Measurements from ENCODE around the gene CBLL2.

The CBLL2 gene, protein sequence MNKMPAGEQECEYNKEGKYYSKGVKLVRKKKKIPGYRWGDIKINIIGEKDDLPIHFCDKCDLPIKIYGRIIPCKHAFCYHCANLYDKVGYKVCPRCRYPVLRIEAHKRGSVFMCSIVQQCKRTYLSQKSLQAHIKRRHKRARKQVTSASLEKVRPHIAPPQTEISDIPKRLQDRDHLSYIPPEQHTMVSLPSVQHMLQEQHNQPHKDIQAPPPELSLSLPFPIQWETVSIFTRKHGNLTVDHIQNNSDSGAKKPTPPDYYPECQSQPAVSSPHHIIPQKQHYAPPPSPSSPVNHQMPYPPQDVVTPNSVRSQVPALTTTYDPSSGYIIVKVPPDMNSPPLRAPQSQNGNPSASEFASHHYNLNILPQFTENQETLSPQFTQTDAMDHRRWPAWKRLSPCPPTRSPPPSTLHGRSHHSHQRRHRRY
- 0 reads per million in 3 donors for total RNA-seq

- DNase-seq, result no peak
- H3K9me3 ChIP-seq (ENCODE audit: control insufficient read depth, low read length), result no peaks in the 10 kb centered on the region
- H3K4me3 ChIP-seq (ENCODE audit: insufficient read depth, low read depth, low read length, poor library complexity, severe bottlenecking), result no peak within 1 kb of the TSS
- no peaks in the 10 kb centered on the region for H3K27me3 ChIP-seq (replicated peaks; ENCODE audit: control insufficient read depth, insufficient read depth, low read length, poor library complexity, severe bottlenecking)
- no peaks in the 10 kb centered on the region for H3K36me3 ChIP-seq (ENCODE audit: control insufficient read depth, insufficient read depth, low read length)
- no peak within 1 kb of the TSS for H3K27ac ChIP-seq (ENCODE audit: insufficient read depth, low read length, poor library complexity, severe bottlenecking)
- H3K4me1 ChIP-seq (ENCODE audit: control insufficient read depth, insufficient read depth, low read length, poor library complexity, severe bottlenecking), result no peaks in the 10 kb centered on the region
These were observed at the start of gene CBLL2 for GRCh38 chrX:22272613-22273012. CBLL2 (plus strand) TSS chrX:22272913; CDS start chrX:22272992, 79 bp downstream.

- no peak overlapping the region for H3K4me3 ChIP-seq (ENCODE audit: insufficient read depth, low read depth, low read length, poor library complexity, severe bottlenecking)
- H3K27ac ChIP-seq (ENCODE audit: insufficient read depth, low read length, poor library complexity, severe bottlenecking), result no peak overlapping the region
- no peaks in the 10 kb centered on the region for H3K9me3 ChIP-seq (ENCODE audit: control insufficient read depth, low read length)
- H3K27me3 ChIP-seq (replicated peaks; ENCODE audit: control insufficient read depth, insufficient read depth, low read length, poor library complexity, severe bottlenecking), result no peaks in the 10 kb centered on the region
- DNase-seq, result no peak
- no peaks in the 10 kb centered on the region for H3K36me3 ChIP-seq (ENCODE audit: control insufficient read depth, insufficient read depth, low read length)
- H3K4me1 ChIP-seq (ENCODE audit: control insufficient read depth, insufficient read depth, low read length, poor library complexity, severe bottlenecking), result no peaks in the 10 kb centered on the region
These were observed 38.3 kb upstream of the CBLL2 start for GRCh38 chrX:22234380-22234779.

DNA sequence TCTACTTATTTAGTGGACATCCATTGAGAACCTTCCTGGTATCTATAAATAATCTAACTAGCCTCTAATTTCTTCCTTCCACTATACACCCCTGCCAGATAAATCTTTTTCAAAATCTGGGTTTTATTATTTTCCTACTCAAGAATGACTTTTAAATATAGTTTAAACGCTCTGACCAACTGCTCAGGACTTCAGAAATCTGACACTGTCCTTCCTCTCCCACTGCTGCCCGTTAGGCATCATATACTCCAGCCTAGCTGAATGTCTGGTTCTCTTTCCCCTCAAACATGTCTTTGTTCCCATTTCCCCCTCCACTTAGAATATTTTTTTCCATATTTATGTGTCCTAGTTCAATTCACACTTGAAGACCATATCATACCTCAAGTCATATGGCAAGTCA, 35.2 kb upstream of the CBLL2 start:
- no peak for DNase-seq
- H3K27me3 ChIP-seq (replicated peaks; ENCODE audit: control insufficient read depth, insufficient read depth, low read length, poor library complexity, severe bottlenecking), result no peaks in the 10 kb centered on the region
- no peaks in the 10 kb centered on the region for H3K36me3 ChIP-seq (ENCODE audit: control insufficient read depth, insufficient read depth, low read length)
- H3K4me3 ChIP-seq (ENCODE audit: insufficient read depth, low read depth, low read length, poor library complexity, severe bottlenecking), result no peak overlapping the region
- no peaks in the 10 kb centered on the region for H3K9me3 ChIP-seq (ENCODE audit: control insufficient read depth, low read length)
- no peaks in the 10 kb centered on the region for H3K4me1 ChIP-seq (ENCODE audit: control insufficient read depth, insufficient read depth, low read length, poor library complexity, severe bottlenecking)
- no peak overlapping the region for H3K27ac ChIP-seq (ENCODE audit: insufficient read depth, low read length, poor library complexity, severe bottlenecking)

DNA sequence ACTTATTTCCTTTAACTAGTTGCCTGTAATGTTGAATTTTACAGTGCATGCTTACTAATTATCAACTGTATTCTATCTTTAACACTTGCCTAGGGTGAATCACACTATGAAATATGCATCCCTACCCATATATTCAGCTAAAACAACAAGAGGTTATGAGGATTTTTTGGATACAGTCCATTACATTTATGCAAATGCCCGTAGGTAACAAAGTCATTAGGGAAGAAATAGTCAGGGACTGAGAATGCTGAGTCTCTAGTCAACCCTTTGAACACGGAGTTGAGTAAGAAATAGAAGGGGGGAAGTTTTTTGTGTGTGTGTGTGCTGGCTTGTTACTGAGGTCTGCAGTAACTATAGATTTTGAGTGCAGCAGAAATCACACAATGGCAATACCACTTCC, 26.1 kb upstream of the CBLL2 start:
- Histone ChIP-seq H3K9me3 (ENCODE audit: control insufficient read depth, low read length) (no peaks in the 10 kb centered on the region), H3K27me3 (replicated peaks; ENCODE audit: control insufficient read depth, insufficient read depth, low read length, poor library complexity, severe bottlenecking) (no peaks in the 10 kb centered on the region), H3K4me1 (ENCODE audit: control insufficient read depth, insufficient read depth, low read length, poor library complexity, severe bottlenecking) (no peaks in the 10 kb centered on the region), H3K36me3 (ENCODE audit: control insufficient read depth, insufficient read depth, low read length) (no peaks in the 10 kb centered on the region), H3K4me3 (ENCODE audit: insufficient read depth, low read depth, low read length, poor library complexity, severe bottlenecking) (no peak overlapping the region), H3K27ac (ENCODE audit: insufficient read depth, low read length, poor library complexity, severe bottlenecking) (no peak overlapping the region)
- DNase-seq, result no peak

GRCh38 chrX:22247169-22247568, 25.5 kb upstream of the CBLL2 start:
- H3K36me3 ChIP-seq (ENCODE audit: control insufficient read depth, insufficient read depth, low read length), result no peaks in the 10 kb centered on the region
- H3K4me3 ChIP-seq (ENCODE audit: insufficient read depth, low read depth, low read length, poor library complexity, severe bottlenecking), result no peak overlapping the region
- H3K4me1 ChIP-seq (ENCODE audit: control insufficient read depth, insufficient read depth, low read length, poor library complexity, severe bottlenecking), result no peaks in the 10 kb centered on the region
- H3K27ac ChIP-seq (ENCODE audit: insufficient read depth, low read length, poor library complexity, severe bottlenecking), result no peak overlapping the region
- no peaks in the 10 kb centered on the region for H3K27me3 ChIP-seq (replicated peaks; ENCODE audit: control insufficient read depth, insufficient read depth, low read length, poor library complexity, severe bottlenecking)
- DNase-seq, result no peak
- H3K9me3 ChIP-seq (ENCODE audit: control insufficient read depth, low read length), result no peaks in the 10 kb centered on the region

GRCh38 chrX:22248401-22248800, 24.3 kb upstream of the CBLL2 start:
- Histone ChIP-seq H3K27ac (ENCODE audit: insufficient read depth, low read length, poor library complexity, severe bottlenecking) (no peak overlapping the region), H3K36me3 (ENCODE audit: control insufficient read depth, insufficient read depth, low read length) (no peaks in the 10 kb centered on the region), H3K27me3 (replicated peaks; ENCODE audit: control insufficient read depth, insufficient read depth, low read length, poor library complexity, severe bottlenecking) (no peaks in the 10 kb centered on the region), H3K9me3 (ENCODE audit: control insufficient read depth, low read length) (no peaks in the 10 kb centered on the region), H3K4me3 (ENCODE audit: insufficient read depth, low read depth, low read length, poor library complexity, severe bottlenecking) (no peak overlapping the region), H3K4me1 (ENCODE audit: control insufficient read depth, insufficient read depth, low read length, poor library complexity, severe bottlenecking) (no peaks in the 10 kb centered on the region)
- no peak for DNase-seq

GRCh38 chrX:22249371-22249770, 23.3 kb upstream of the CBLL2 start:
- Histone ChIP-seq H3K27ac (ENCODE audit: insufficient read depth, low read length, poor library complexity, severe bottlenecking) (no peak overlapping the region), H3K27me3 (replicated peaks; ENCODE audit: control insufficient read depth, insufficient read depth, low read length, poor library complexity, severe bottlenecking) (no peaks in the 10 kb centered on the region), H3K36me3 (ENCODE audit: control insufficient read depth, insufficient read depth, low read length) (no peaks in the 10 kb centered on the region), H3K4me1 (ENCODE audit: control insufficient read depth, insufficient read depth, low read length, poor library complexity, severe bottlenecking) (no peaks in the 10 kb centered on the region), H3K4me3 (ENCODE audit: insufficient read depth, low read depth, low read length, poor library complexity, severe bottlenecking) (no peak overlapping the region), H3K9me3 (ENCODE audit: control insufficient read depth, low read length) (no peaks in the 10 kb centered on the region)
- DNase-seq, result no peak

- no peak overlapping the region for H3K27ac ChIP-seq (ENCODE audit: insufficient read depth, low read length, poor library complexity, severe bottlenecking)
- DNase-seq, result no peak
These were observed 4.0 kb upstream of the CBLL2 start for GRCh38 chrX:22268706-22269105.

GRCh38 chrX:22273714-22274317, 1.1 kb downstream of the CBLL2 start:
- Histone ChIP-seq H3K27ac (ENCODE audit: insufficient read depth, low read length, poor library complexity, severe bottlenecking) (no peak overlapping the region), H3K4me1 (ENCODE audit: control insufficient read depth, insufficient read depth, low read length, poor library complexity, severe bottlenecking) (no peaks in the 10 kb centered on the region), H3K27me3 (replicated peaks; ENCODE audit: control insufficient read depth, insufficient read depth, low read length, poor library complexity, severe bottlenecking) (no peaks in the 10 kb centered on the region), H3K9me3 (ENCODE audit: control insufficient read depth, low read length) (no peaks in the 10 kb centered on the region), H3K4me3 (ENCODE audit: insufficient read depth, low read depth, low read length, poor library complexity, severe bottlenecking) (no peak overlapping the region), H3K36me3 (ENCODE audit: control insufficient read depth, insufficient read depth, low read length) (no peaks in the 10 kb centered on the region)
- no peak for DNase-seq

More at GRCh38 chrX:22268706-22269105, 4.0 kb upstream of the CBLL2 start:
- Histone ChIP-seq H3K27me3 (replicated peaks; ENCODE audit: control insufficient read depth, insufficient read depth, low read length, poor library complexity, severe bottlenecking) (no peaks in the 10 kb centered on the region), H3K36me3 (ENCODE audit: control insufficient read depth, insufficient read depth, low read length) (no peaks in the 10 kb centered on the region), H3K4me3 (ENCODE audit: insufficient read depth, low read depth, low read length, poor library complexity, severe bottlenecking) (no peak overlapping the region), H3K4me1 (ENCODE audit: control insufficient read depth, insufficient read depth, low read length, poor library complexity, severe bottlenecking) (no peaks in the 10 kb centered on the region), H3K9me3 (ENCODE audit: control insufficient read depth, low read length) (no peaks in the 10 kb centered on the region)

DNA sequence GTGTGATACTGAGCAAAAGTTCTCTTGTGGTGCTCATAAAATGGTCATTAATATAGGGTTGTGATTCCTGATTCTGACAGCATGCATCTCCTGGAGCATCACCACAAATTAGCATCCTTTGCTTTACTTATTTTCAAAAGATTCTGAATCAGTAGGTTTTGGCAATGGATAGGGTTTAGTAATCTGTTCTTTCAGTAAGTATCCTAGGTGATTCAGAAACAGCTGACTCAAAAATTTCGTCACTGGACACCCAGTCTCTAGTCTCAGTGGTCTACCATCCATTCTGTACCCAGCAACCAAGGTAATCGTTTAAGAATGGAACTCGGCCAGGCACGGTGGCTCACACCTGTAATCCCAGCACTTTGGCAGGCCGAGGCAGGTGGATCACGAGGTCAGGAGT, 4.1 kb downstream of the CBLL2 start:
- DNase-seq, result no peak
- Histone ChIP-seq H3K36me3 (ENCODE audit: control insufficient read depth, insufficient read depth, low read length) (no peaks in the 10 kb centered on the region), H3K4me3 (ENCODE audit: insufficient read depth, low read depth, low read length, poor library complexity, severe bottlenecking) (no peak overlapping the region), H3K27me3 (replicated peaks; ENCODE audit: control insufficient read depth, insufficient read depth, low read length, poor library complexity, severe bottlenecking) (no peaks in the 10 kb centered on the region), H3K4me1 (ENCODE audit: control insufficient read depth, insufficient read depth, low read length, poor library complexity, severe bottlenecking) (no peaks in the 10 kb centered on the region), H3K9me3 (ENCODE audit: control insufficient read depth, low read length) (no peaks in the 10 kb centered on the region), H3K27ac (ENCODE audit: insufficient read depth, low read length, poor library complexity, severe bottlenecking) (no peak overlapping the region)
